GM23338 (cell line): ENCODE measurements around the gene DCLRE1B.
A peak's percentile ranks its signal among the peaks of the same experiment; 100 is the strongest.

Experiments used
- CREB1 ChIP-seq: fragments of 250-450 bp; sonication (Bioruptor Pico); IDR thresholded peaks from 2 replicates; pipeline ENCODE4 v1.5.0; 2020; ENCODE audit warnings: low read depth, mild to moderate bottlenecking, moderate library complexity
- EZH2 ChIP-seq: fragments of 200-600 bp; sonication (generic); IDR thresholded peaks from one replicate; pipeline ENCODE4 v1.8.0; 2017; ENCODE audit warnings: antibody characterized with exemption, mild to moderate bottlenecking, low read depth; ENCODE audit not compliant: unreplicated experiment
- EZH2phosphoT487 ChIP-seq: fragments of 200-600 bp; sonication (generic); IDR thresholded peaks from one replicate; pipeline ENCODE4 v1.8.1; 2018; ENCODE audit warnings: antibody characterized with exemption; ENCODE audit not compliant: unreplicated experiment
- JUNB ChIP-seq: IDR thresholded peaks from one replicate; pipeline ENCODE4 v1.6.1; 2016; ENCODE audit warnings: antibody characterized with exemption; ENCODE audit not compliant: unreplicated experiment
- POLR2AphosphoS5 ChIP-seq: IDR thresholded peaks from 2 replicates; pipeline ENCODE4 v1.6.1; 2016; ENCODE audit warnings: antibody characterized with exemption, low read depth
- ZNF114 ChIP-seq: fragments of 250-450 bp; sonication (Bioruptor Pico); IDR thresholded peaks from 2 replicates; pipeline ENCODE4 v1.5.0; 2020; ENCODE audit warnings: mild to moderate bottlenecking, moderate library complexity
- ZNF331 ChIP-seq: fragments of 250-450 bp; sonication (Bioruptor Pico); IDR thresholded peaks from 2 replicates; pipeline ENCODE4 v1.5.0; 2020; ENCODE audit warnings: low read depth, mild to moderate bottlenecking, moderate library complexity
- TF ChIP-seq, protein P1 (sequence below), 2 experiments: fragments of 200-600 bp in 1 of 2; sonication (generic) in 1 of 2; conservative IDR thresholded peaks; 2 replicates each; pipeline versions ENCODE4 v1.5.1 to v1.6.1; 2016 to 2017; ENCODE audit warnings: antibody characterized with exemption in 2 of 2, low read depth in 2 of 2, mild to moderate bottlenecking in 2 of 2, moderate library complexity in 1 of 2
- TF ChIP-seq, protein P2 (sequence below): IDR thresholded peaks from one replicate; pipeline ENCODE4 v1.6.1; 2018; ENCODE audit warnings: antibody characterized with exemption; ENCODE audit not compliant: unreplicated experiment
- TF ChIP-seq, protein P3 (sequence below): IDR thresholded peaks from 2 replicates; pipeline ENCODE4 v1.6.1; 2016; ENCODE audit warnings: antibody characterized with exemption

DNA sequence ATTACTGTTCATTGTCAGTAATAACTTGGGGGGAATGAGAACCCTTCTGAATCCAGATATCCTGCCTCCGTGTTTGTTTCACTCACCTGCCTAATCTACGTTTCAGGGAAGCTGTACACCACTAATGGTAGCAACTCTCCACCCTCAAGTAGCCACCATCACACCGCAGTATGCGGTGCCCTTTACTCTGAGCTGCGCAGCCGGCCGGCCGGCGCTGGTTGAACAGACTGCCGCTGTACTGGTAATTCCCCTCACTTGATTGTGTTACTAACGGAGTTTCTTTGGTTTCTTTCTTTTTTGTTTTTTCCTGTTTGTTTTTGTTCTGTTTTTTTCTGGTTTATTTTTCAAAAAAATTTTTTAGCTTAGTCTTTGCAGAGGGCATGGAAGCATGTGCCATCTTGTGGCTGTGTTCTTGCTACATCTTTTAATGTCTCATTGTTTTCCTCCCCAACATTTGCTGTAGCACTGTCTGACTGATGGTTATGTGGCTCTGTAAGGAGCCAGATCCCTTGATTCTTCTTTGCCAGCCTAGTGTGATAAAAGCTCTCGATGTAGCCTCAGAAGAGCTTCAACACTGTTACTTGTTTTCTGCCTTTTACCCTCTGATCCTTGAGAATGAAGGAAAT is 58.3 kb downstream of the DCLRE1B start:
- TF ChIP-seq, protein P1, sequence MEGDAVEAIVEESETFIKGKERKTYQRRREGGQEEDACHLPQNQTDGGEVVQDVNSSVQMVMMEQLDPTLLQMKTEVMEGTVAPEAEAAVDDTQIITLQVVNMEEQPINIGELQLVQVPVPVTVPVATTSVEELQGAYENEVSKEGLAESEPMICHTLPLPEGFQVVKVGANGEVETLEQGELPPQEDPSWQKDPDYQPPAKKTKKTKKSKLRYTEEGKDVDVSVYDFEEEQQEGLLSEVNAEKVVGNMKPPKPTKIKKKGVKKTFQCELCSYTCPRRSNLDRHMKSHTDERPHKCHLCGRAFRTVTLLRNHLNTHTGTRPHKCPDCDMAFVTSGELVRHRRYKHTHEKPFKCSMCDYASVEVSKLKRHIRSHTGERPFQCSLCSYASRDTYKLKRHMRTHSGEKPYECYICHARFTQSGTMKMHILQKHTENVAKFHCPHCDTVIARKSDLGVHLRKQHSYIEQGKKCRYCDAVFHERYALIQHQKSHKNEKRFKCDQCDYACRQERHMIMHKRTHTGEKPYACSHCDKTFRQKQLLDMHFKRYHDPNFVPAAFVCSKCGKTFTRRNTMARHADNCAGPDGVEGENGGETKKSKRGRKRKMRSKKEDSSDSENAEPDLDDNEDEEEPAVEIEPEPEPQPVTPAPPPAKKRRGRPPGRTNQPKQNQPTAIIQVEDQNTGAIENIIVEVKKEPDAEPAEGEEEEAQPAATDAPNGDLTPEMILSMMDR (conservative IDR thresholded peaks at IDR 0.05; ENCODE audit: low read depth in 2 of 2): peak; percentile 40 to 45
- no peak for TF ChIP-seq POLR2AphosphoS5
- TF ChIP-seq, protein P2, sequence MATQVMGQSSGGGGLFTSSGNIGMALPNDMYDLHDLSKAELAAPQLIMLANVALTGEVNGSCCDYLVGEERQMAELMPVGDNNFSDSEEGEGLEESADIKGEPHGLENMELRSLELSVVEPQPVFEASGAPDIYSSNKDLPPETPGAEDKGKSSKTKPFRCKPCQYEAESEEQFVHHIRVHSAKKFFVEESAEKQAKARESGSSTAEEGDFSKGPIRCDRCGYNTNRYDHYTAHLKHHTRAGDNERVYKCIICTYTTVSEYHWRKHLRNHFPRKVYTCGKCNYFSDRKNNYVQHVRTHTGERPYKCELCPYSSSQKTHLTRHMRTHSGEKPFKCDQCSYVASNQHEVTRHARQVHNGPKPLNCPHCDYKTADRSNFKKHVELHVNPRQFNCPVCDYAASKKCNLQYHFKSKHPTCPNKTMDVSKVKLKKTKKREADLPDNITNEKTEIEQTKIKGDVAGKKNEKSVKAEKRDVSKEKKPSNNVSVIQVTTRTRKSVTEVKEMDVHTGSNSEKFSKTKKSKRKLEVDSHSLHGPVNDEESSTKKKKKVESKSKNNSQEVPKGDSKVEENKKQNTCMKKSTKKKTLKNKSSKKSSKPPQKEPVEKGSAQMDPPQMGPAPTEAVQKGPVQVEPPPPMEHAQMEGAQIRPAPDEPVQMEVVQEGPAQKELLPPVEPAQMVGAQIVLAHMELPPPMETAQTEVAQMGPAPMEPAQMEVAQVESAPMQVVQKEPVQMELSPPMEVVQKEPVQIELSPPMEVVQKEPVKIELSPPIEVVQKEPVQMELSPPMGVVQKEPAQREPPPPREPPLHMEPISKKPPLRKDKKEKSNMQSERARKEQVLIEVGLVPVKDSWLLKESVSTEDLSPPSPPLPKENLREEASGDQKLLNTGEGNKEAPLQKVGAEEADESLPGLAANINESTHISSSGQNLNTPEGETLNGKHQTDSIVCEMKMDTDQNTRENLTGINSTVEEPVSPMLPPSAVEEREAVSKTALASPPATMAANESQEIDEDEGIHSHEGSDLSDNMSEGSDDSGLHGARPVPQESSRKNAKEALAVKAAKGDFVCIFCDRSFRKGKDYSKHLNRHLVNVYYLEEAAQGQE: no peak
- TF ChIP-seq EZH2: no peak
- no peak for TF ChIP-seq ZNF114 (CRISPR knock-in tag)
- no peak for TF ChIP-seq EZH2phosphoT487
- TF ChIP-seq CREB1 (CRISPR knock-in tag): no peak
- TF ChIP-seq ZNF331 (CRISPR knock-in tag): no peak
- TF ChIP-seq, protein P3, sequence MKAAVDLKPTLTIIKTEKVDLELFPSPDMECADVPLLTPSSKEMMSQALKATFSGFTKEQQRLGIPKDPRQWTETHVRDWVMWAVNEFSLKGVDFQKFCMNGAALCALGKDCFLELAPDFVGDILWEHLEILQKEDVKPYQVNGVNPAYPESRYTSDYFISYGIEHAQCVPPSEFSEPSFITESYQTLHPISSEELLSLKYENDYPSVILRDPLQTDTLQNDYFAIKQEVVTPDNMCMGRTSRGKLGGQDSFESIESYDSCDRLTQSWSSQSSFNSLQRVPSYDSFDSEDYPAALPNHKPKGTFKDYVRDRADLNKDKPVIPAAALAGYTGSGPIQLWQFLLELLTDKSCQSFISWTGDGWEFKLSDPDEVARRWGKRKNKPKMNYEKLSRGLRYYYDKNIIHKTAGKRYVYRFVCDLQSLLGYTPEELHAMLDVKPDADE: no peak
- no peak for TF ChIP-seq JUNB
